HEK293T (cell line): ENCODE results near the gene TRIM39.

Experiments used
- CTCF ChIA-PET: fragments of 350-600 bp; formaldehyde crosslinking; extraction: SDS; loops from one replicate; lab custom pipeline; 2021; ENCODE audit warnings: antibody characterized with exemption, inconsistent platforms; lab: Yijun Ruan, JAX
- POLR2A ChIA-PET: fragments of 350-600 bp; formaldehyde crosslinking; extraction: SDS; loops from one replicate; lab custom pipeline; 2020; ENCODE audit warnings: antibody characterized with exemption, inconsistent platforms; lab: Yijun Ruan, JAX
- DNase-seq: peaks from one replicate; pipeline ENCODE4 v3.0.0; 2012; ENCODE audit warnings: mixed read lengths; ENCODE audit errors: extremely low spot score
- ARNT ChIP-seq: fragments of 450-650 bp; IDR thresholded peaks from 2 replicates; pipeline ENCODE4 v1.6.1; 2017; ENCODE audit warnings: mild to moderate bottlenecking
- BHLHE40 ChIP-seq: fragments of 450-650 bp; IDR thresholded peaks from 2 replicates; pipeline ENCODE4 v1.6.1; 2016; ENCODE audit warnings: mild to moderate bottlenecking, moderate library complexity, borderline replicate concordance
- CTBP1 ChIP-seq: fragments of 450-650 bp; IDR thresholded peaks from 2 replicates; pipeline ENCODE4 v1.6.1; 2016; ENCODE audit warnings: borderline replicate concordance
- ELF4 ChIP-seq: fragments of 450-650 bp; IDR thresholded peaks from 2 replicates; pipeline ENCODE4 v1.6.1; 2017; ENCODE audit warnings: antibody characterized with exemption
- FOXA1 ChIP-seq: fragments of 450-650 bp; IDR thresholded peaks from 2 replicates; pipeline ENCODE4 v1.6.1; 2016; ENCODE audit warnings: mild to moderate bottlenecking
- FOXK2 ChIP-seq: fragments of 450-650 bp; IDR thresholded peaks from 2 replicates; pipeline ENCODE4 v1.6.1; 2016; ENCODE audit warnings: mild to moderate bottlenecking
- FOXM1 ChIP-seq: fragments of 450-650 bp; IDR thresholded peaks from 2 replicates; pipeline ENCODE4 v1.6.1; 2017; ENCODE audit warnings: mild to moderate bottlenecking, borderline replicate concordance
- HDGF ChIP-seq: fragments of 450-650 bp; IDR thresholded peaks from 2 replicates; pipeline ENCODE4 v1.6.1; 2017; ENCODE audit warnings: antibody characterized with exemption, borderline replicate concordance
- L3MBTL2 ChIP-seq: fragments of 450-650 bp; conservative IDR thresholded peaks from 2 replicates; pipeline ENCODE4 v1.6.1; 2016; ENCODE audit warnings: mild to moderate bottlenecking
- LEF1 ChIP-seq: fragments of 450-650 bp; IDR thresholded peaks from 2 replicates; pipeline ENCODE4 v1.6.1; 2017; ENCODE audit warnings: mild to moderate bottlenecking, borderline replicate concordance
- NFRKB ChIP-seq: fragments of 450-650 bp; IDR thresholded peaks from 2 replicates; pipeline ENCODE4 v1.6.1; 2016; ENCODE audit warnings: mild to moderate bottlenecking, moderate library complexity
- PKNOX1 ChIP-seq: fragments of 450-650 bp; IDR thresholded peaks from 2 replicates; pipeline ENCODE4 v1.6.1; 2016
- SP1 ChIP-seq: fragments of 450-650 bp; IDR thresholded peaks from 2 replicates; pipeline ENCODE4 v1.6.1; 2017
- SUZ12 ChIP-seq: fragments of 450-650 bp; IDR thresholded peaks from 2 replicates; pipeline ENCODE4 v1.6.1; 2016; ENCODE audit warnings: mild to moderate bottlenecking
- TARDBP ChIP-seq: fragments of 450-650 bp; IDR thresholded peaks from 2 replicates; pipeline ENCODE4 v1.6.1; 2016
- ZNF384 ChIP-seq: fragments of 450-650 bp; IDR thresholded peaks from 2 replicates; pipeline ENCODE4 v1.6.1; 2016

Gene TRIM39

DNA sequence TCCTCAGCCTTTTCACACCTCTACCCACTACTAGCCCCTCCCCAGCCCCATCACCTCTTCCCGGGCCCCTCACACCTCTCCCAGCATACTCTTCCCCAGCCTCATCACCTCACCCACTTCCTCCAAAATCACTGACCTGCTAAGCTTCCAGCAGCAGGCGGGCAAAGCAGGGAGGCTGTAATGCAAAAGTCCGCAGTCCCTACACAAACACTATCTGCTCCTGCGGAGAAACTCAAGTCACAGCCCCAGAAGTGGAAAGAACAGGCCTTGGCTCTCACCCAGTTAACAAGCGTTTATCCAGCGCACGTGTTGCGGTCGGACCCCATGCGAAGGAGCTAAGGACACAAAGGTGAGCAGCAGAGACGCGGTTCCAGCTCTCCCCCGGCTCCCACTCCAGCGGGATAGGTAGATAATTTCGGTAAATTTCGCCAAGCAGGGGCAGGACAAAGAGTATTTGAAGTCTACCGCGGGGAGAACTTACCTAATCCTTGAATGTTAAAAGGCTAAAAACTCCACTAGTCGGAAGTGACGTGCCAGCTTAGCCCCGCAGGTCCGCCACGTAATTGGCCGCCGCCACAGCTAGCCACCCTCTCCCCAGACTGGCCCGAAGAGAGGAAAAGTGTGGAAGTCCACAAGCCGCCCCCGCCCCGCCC, 728 bp upstream of the TRIM39 start:
- ChIA-PET CTCF (interaction anchor here (1.0 to 1.1 kb wide), 2 partner anchors 105 to 107 kb away, joined by 3 to 4 read pairs; no protein-coding TSS in a partner anchor), POLR2A (interaction anchor here (0.5 to 2.6 kb wide), 19 partner anchors 9 to 381 kb away, joined by 3 to 20 read pairs (median 4); partner anchors contain the start of genes RPP21 and TRIM26)
- TF ChIP-seq L3MBTL2: peak; percentile 96
- TF ChIP-seq ELF4: no peak
- peak; percentile 34 for DNase-seq

DNA sequence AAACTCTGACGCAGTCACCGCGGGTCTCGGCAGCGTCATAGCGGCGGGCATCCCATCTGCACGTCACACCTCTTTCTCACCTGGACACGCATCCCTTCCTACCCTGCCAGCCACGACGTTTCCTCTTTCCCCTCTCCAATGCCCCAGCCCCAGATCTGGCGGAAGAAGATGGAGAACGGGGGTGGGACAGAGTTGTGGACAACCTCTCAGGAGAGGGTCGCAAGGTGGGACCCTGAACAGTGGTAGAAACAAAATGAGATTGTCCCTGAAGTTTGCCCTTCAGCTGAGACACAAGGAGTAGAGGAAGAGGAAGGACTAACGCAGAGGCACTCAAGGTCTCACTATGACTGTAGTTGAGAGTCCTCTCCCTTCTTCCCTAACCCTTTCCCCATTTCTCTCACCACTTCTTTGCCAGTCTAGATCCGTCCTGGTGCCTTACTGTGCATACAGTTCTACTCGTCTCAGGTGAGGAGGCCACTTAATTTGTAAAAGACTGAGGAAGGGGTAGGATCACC, 562 bp downstream of the TRIM39 start:
- CTCF ChIA-PET: no interaction called here
- TF ChIP-seq FOXM1: no peak
- peak; percentile 29 for TF ChIP-seq L3MBTL2
- TF ChIP-seq TARDBP: no peak
- POLR2A ChIA-PET: interaction anchor here (1.3 to 2.6 kb wide), 4 partner anchors 10 to 112 kb away, joined by 4 to 20 read pairs (median 10); partner anchors contain the start of gene RPP21
- no peak for DNase-seq

DNA sequence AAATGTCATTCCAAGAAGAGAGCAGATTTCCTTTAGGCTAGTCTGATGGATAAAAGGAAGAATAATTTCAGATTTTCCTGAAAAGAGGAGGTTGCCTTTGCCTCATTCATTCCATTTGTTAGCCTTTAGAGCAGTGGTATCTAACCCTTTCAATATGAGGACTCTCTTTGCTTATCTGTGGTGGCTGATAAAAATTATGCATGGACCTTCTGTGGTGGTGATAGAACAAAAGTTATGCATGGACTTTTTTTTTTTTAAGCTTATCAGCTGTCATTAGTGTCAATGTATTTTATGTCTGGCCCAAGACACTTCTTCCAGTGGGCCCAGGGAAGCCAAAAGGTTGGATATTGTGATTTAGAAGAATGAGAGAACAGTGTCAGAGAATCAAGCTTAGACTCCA, 1.7 kb downstream of the TRIM39 start:
- ChIA-PET CTCF (no interaction called here), POLR2A (no interaction called here)
- DNase-seq: no peak
- TF ChIP-seq FOXM1 (no peak), L3MBTL2 (no peak), HDGF (no peak), SUZ12 (no peak), FOXA1 (no peak), TARDBP (no peak), PKNOX1 (no peak), BHLHE40 (no peak), CTBP1 (no peak), NFRKB (no peak), ELF4 (no peak), FOXK2 (no peak), ZNF384 (no peak), SP1 (no peak)

DNA sequence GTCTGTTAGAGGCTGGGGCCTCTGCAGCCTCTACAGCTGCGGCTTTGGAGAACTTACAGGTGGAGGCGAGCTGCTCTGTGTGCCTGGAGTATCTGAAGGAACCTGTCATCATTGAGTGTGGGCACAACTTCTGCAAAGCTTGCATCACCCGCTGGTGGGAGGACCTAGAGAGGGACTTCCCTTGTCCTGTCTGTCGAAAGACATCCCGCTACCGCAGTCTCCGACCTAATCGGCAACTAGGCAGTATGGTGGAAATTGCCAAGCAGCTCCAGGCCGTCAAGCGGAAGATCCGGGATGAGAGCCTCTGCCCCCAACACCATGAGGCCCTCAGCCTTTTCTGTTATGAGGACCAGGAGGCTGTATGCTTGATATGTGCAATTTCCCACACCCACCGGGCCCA, 2.6 kb downstream of the TRIM39 start:
- ChIA-PET CTCF (no interaction called here), POLR2A (no interaction called here)
- TF ChIP-seq SUZ12 (no peak), SP1 (no peak), FOXA1 (no peak), ELF4 (no peak), L3MBTL2 (no peak), TARDBP (no peak), BHLHE40 (no peak), ZNF384 (no peak), FOXK2 (no peak), ARNT (no peak), CTBP1 (no peak), NFRKB (no peak), LEF1 (no peak)
- no peak for DNase-seq

DNA sequence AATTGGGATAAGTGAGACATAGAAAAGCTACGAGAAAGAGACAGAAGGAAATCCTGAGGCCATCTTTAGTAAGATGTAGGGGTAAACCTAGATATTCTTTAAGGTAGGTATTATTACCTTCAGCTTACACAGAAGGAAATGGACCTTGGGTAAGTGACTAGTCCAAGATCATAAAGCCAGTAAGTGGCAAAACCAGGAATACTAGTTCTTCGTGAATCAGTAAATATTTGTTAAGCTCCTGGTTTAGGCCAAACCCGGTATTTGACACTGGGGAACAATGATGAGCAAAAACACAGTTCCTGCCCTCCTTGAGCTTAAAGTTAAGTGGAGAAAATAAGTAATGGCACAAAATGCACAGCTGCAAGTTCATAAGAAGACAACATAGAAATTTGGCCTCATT, 5.3 kb downstream of the TRIM39 start:
- CTCF ChIA-PET: no interaction called here
- POLR2A ChIA-PET: no interaction called here
- no peak for TF ChIP-seq BHLHE40
- no peak for TF ChIP-seq ZNF384
- TF ChIP-seq FOXM1: no peak
- TF ChIP-seq NFRKB: no peak
- no peak for TF ChIP-seq HDGF
- TF ChIP-seq TARDBP: no peak
- TF ChIP-seq FOXA1: no peak
- no peak for TF ChIP-seq ELF4
- no peak for TF ChIP-seq SP1
- DNase-seq: no peak

- ChIA-PET POLR2A (no interaction called here), CTCF (no interaction called here)
- no peak for TF ChIP-seq FOXM1
- DNase-seq: no peak
Measured at GRCh38 chr6:30334075-30334783, 7.5 kb downstream of the TRIM39 start.

DNA sequence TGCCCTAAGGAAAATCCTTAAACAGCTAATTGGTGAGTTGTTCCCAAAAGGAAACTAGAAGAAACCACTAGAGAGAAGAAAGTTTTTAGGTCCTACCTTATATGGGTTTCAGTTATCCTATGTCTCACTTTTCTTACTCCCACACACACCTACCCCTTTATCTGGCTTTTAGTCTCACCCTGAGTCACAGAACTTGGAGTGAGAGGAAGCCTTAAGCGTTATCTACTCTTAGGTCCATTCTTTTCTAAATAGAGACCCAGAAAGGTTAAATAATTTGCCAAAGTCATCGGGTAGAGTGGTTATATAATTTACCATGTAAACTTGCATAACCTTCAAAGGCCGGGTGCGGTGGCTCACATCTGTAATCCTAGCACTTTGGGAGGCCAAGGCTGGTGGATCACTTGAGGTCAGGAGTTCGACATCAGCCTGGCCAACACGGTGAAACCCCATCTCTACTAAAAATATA, 13.9 kb downstream of the TRIM39 start:
- DNase-seq: no peak
- POLR2A ChIA-PET: no interaction called here
- TF ChIP-seq BHLHE40 (no peak), FOXM1 (no peak), PKNOX1 (no peak), CTBP1 (no peak)
- CTCF ChIA-PET: interaction anchor here (1.1 kb wide), 1 partner anchor 17 kb away, joined by 3 read pairs; no protein-coding TSS in a partner anchor
